IMR-90 (cell line): ENCODE measurements around the gene CCDC12.

Experiments used
- BHLHE40 ChIP-seq: fragments of 150-350 bp; IDR thresholded peaks from 2 replicates; pipeline ENCODE4 v1.6.1; 2016; ENCODE audit warnings: mild to moderate bottlenecking, low read depth, low read length
- CEBPB ChIP-seq: IDR thresholded peaks from 2 replicates; pipeline ENCODE4 v1.6.1; 2012; ENCODE audit warnings: low read depth, low read length, improper control_type of control experiment
- CTCF ChIP-seq: conservative IDR thresholded peaks from 2 replicates; pipeline ENCODE4 v1.5.1; 2012; ENCODE audit warnings: mild to moderate bottlenecking, low read depth, low read length, improper control_type of control experiment
- FOS ChIP-seq: fragments of 150-350 bp; IDR thresholded peaks from 2 replicates; pipeline ENCODE4 v1.6.1; 2016; ENCODE audit warnings: low read depth, low read length
- MAFK ChIP-seq: IDR thresholded peaks from 2 replicates; pipeline ENCODE4 v1.6.1; 2012; ENCODE audit warnings: low read depth, low read length, improper control_type of control experiment
- MXI1 ChIP-seq: IDR thresholded peaks from 2 replicates; pipeline ENCODE4 v1.6.1; 2012; ENCODE audit warnings: low read depth, mild to moderate bottlenecking, low read length, moderate library complexity, borderline replicate concordance
- POLR2A ChIP-seq: IDR thresholded peaks from 2 replicates; pipeline ENCODE4 v1.6.1; 2012; ENCODE audit warnings: mild to moderate bottlenecking, low read depth, low read length
- RAD21 ChIP-seq: IDR thresholded peaks from 2 replicates; pipeline ENCODE4 v1.6.1; 2012; ENCODE audit warnings: low read length, improper control_type of control experiment
- RCOR1 ChIP-seq: IDR thresholded peaks from 2 replicates; pipeline ENCODE4 v1.6.1; 2012; ENCODE audit warnings: mild to moderate bottlenecking, low read length, improper control_type of control experiment; ENCODE audit not compliant: insufficient replicate concordance
- RFX5 ChIP-seq: IDR thresholded peaks from 2 replicates; pipeline ENCODE4 v1.8.0; 2012; ENCODE audit warnings: low read depth, mild to moderate bottlenecking, low read length, moderate library complexity
- SMC3 ChIP-seq: fragments of 150-350 bp; IDR thresholded peaks from 2 replicates; pipeline ENCODE4 v1.6.1; 2016; ENCODE audit warnings: low read depth, mild to moderate bottlenecking, antibody characterized with exemption, low read length, moderate library complexity
- TF ChIP-seq, protein P1 (sequence below): fragments of 150-350 bp; IDR thresholded peaks from 2 replicates; pipeline ENCODE4 v1.6.1; 2016; ENCODE audit warnings: low read depth, mild to moderate bottlenecking, low read length, moderate library complexity, borderline replicate concordance
- TF ChIP-seq, protein P2 (sequence below): fragments of 150-350 bp; IDR thresholded peaks from 2 replicates; pipeline ENCODE4 v1.6.1; 2017; ENCODE audit warnings: mild to moderate bottlenecking, antibody characterized with exemption, low read length, low read depth

GRCh38 chr3:46921041-46921440 lies 55.5 kb downstream of the CCDC12 start:
- TF ChIP-seq CEBPB (no peak), CTCF (no peak), MXI1 (no peak), POLR2A (no peak), SMC3 (no peak), MAFK (no peak), RAD21 (no peak), RFX5 (no peak), FOS (no peak), RCOR1 (no peak), BHLHE40 (no peak)
- TF ChIP-seq, protein P1, sequence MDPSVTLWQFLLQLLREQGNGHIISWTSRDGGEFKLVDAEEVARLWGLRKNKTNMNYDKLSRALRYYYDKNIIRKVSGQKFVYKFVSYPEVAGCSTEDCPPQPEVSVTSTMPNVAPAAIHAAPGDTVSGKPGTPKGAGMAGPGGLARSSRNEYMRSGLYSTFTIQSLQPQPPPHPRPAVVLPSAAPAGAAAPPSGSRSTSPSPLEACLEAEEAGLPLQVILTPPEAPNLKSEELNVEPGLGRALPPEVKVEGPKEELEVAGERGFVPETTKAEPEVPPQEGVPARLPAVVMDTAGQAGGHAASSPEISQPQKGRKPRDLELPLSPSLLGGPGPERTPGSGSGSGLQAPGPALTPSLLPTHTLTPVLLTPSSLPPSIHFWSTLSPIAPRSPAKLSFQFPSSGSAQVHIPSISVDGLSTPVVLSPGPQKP = no peak
- TF ChIP-seq, protein P2, sequence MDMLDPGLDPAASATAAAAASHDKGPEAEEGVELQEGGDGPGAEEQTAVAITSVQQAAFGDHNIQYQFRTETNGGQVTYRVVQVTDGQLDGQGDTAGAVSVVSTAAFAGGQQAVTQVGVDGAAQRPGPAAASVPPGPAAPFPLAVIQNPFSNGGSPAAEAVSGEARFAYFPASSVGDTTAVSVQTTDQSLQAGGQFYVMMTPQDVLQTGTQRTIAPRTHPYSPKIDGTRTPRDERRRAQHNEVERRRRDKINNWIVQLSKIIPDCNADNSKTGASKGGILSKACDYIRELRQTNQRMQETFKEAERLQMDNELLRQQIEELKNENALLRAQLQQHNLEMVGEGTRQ = no peak
